Activated B cell treated with CpG ODN at 0.5 μM for 24 hours (primary cell): ENCODE measurements around the gene KISS1R. TPM values are rescaled to one million over a fixed set of nuclear protein-coding genes. Genes with fewer than 3 reads are reported as not detected.

ENCODE experiments used
- ATAC-seq: fragments of 200-7000 bp; cut with Tn5 transposase; one replicate; pipeline ENCODE4 v1.10.0; 2021; ENCODE audit warnings: low read depth, mild to moderate bottlenecking, moderate library complexity
- CTCF ChIA-PET: fragments of 350-600 bp; sonication (Branson Sonifier 250); formaldehyde crosslinking; loops from one replicate; lab custom pipeline; 2021; ENCODE audit warnings: antibody characterized with exemption; lab: Charles Lee
- POLR2A ChIA-PET: fragments of 350-600 bp; sonication (Branson Sonifier 250); formaldehyde crosslinking; loops from one replicate; lab custom pipeline; 2021; ENCODE audit warnings: antibody characterized with exemption; lab: Charles Lee
- DNase-seq: peaks from one replicate; pipeline ENCODE4 v3.0.0; 2022
- H3K27ac Mint-ChIP-seq: one replicate; pipeline ENCODE4 v1.8.0; 2020; ENCODE audit warnings: mixed read lengths
- H3K27me3 Mint-ChIP-seq: one replicate; pipeline ENCODE4 v1.8.0; 2021; ENCODE audit warnings: mixed read lengths
- H3K36me3 Mint-ChIP-seq: one replicate; pipeline ENCODE4 v1.8.0; 2021; ENCODE audit warnings: low read depth, mixed read lengths
- H3K4me1 Mint-ChIP-seq: one replicate; pipeline ENCODE4 v1.8.0; 2021; ENCODE audit warnings: mixed read lengths
- H3K4me3 Mint-ChIP-seq: one replicate; pipeline ENCODE4 v1.8.0; 2020; ENCODE audit warnings: mild to moderate bottlenecking, mixed read lengths
- H3K9me3 Mint-ChIP-seq: one replicate; pipeline ENCODE4 v1.8.0; 2020; ENCODE audit warnings: mixed read lengths
- CTCF ChIP-seq: fragments of 200-600 bp; IDR thresholded peaks from one replicate; pipeline ENCODE4 v1.8.0; 2022; ENCODE audit warnings: antibody characterized with exemption, mild to moderate bottlenecking
- intact Hi-C: fragments of 100-400 bp; cut with micrococcal nuclease; formaldehyde crosslinking; loops from one replicate; pipeline ENCODE4 v1.15.1; 2024
- total RNA-seq: library from RNA; stranded (reverse); gene quantifications from 2 replicates; pipeline ENCODE4 v1.2.3, GENCODE V29; 2022

The KISS1R gene
- total RNA-seq, 1 donor from 2014 or later, result 0.49 TPM

- peak overlapping the region; percentile 82 for H3K27ac Mint-ChIP-seq
- intact Hi-C loops, result loop anchor here (1.0 to 10.0 kb wide), 5 partner anchors 16 to 180 kb away; partner anchors contain the start of genes GPX4, RNU6-2, TMEM259 and WDR18
- H3K9me3 Mint-ChIP-seq, result no peaks in the 10 kb centered on the region
- CTCF ChIA-PET, result interaction anchor here (3.2 to 4.2 kb wide), 3 partner anchors 57 to 62 kb away, joined by 15 to 37 read pairs (median 32); partner anchors contain the start of gene WDR18
- H3K27me3 Mint-ChIP-seq, result no peaks in the 10 kb centered on the region
- peak; percentile 46 for ATAC-seq
- DNase-seq, result no peak
- no peak for TF ChIP-seq CTCF
- POLR2A ChIA-PET, result interaction anchor here (0.5 to 4.3 kb wide), 11 partner anchors 12 to 344 kb away, joined by 3 to 67 read pairs (median 3); partner anchors contain the start of genes RNU6-2 and WDR18
- H3K36me3 Mint-ChIP-seq, result peaks cover 6% of the 10 kb centered on the region
- peak overlapping the region; percentile 84 for H3K4me3 Mint-ChIP-seq
- peaks cover 24% of the 10 kb centered on the region for H3K4me1 Mint-ChIP-seq
Measured at GRCh38 chr19:925087-925525, 8.0 kb downstream of the KISS1R start.

GRCh38 chr19:925526-926322, 8.6 kb downstream of the KISS1R start, which contains the start of gene ARID3A:
ARID3A (plus strand) TSS chr19:926035; CDS start chr19:929529, 3,494 bp downstream.
- Mint-ChIP-seq H3K27ac (peak within 1 kb of the TSS; percentile 82), H3K4me1 (peaks cover 22% of the 10 kb centered on the region), H3K9me3 (no peaks in the 10 kb centered on the region), H3K36me3 (peaks cover 6% of the 10 kb centered on the region), H3K27me3 (no peaks in the 10 kb centered on the region), H3K4me3 (peak within 1 kb of the TSS; percentile 86)
- ChIA-PET CTCF (interaction anchor here (3.5 to 4.2 kb wide), 2 partner anchors 56 to 58 kb away, joined by 32 to 37 read pairs; partner anchors contain the start of gene WDR18), POLR2A (interaction anchor here (0.8 to 4.3 kb wide), 5 partner anchors 19 to 343 kb away, joined by 3 to 67 read pairs (median 3); partner anchors contain the start of gene WDR18)
- intact Hi-C loops, result loop anchor here (1.0 to 10.0 kb wide), 6 partner anchors 16 to 179 kb away; partner anchors contain the start of genes GPX4, RNU6-2, TMEM259 and WDR18
- ATAC-seq (peak; percentile 66), DNase-seq (peak; percentile 84)
- TF ChIP-seq CTCF, result no peak

GRCh38 chr19:926323-926588, 9.1 kb downstream of the KISS1R start:
- H3K27ac Mint-ChIP-seq, result peak overlapping the region; percentile 65
- DNase-seq (no peak), ATAC-seq (no peak)
- H3K4me1 Mint-ChIP-seq, result peaks cover 18% of the 10 kb centered on the region
- H3K4me3 Mint-ChIP-seq, result peak overlapping the region; percentile 82
- no peak for TF ChIP-seq CTCF
- H3K36me3 Mint-ChIP-seq, result peaks cover 11% of the 10 kb centered on the region
- intact Hi-C loops, result loop anchor here (1.0 to 10.0 kb wide), 2 partner anchors 21 to 179 kb away; partner anchors contain the start of gene GPX4
- ChIA-PET POLR2A (interaction anchor here (1.0 to 4.3 kb wide), 4 partner anchors 10 to 58 kb away, joined by 4 to 67 read pairs (median 10); partner anchors contain the start of gene WDR18), CTCF (no interaction called here)
- no peaks in the 10 kb centered on the region for H3K27me3 Mint-ChIP-seq
- no peaks in the 10 kb centered on the region for H3K9me3 Mint-ChIP-seq

- Mint-ChIP-seq H3K27ac (peak overlapping the region; percentile 77), H3K36me3 (peaks cover 13% of the 10 kb centered on the region), H3K4me1 (peaks cover 15% of the 10 kb centered on the region), H3K4me3 (peak overlapping the region; percentile 86), H3K27me3 (no peaks in the 10 kb centered on the region), H3K9me3 (no peaks in the 10 kb centered on the region)
- intact Hi-C loops, result loop anchor here (1.0 to 10.0 kb wide), 2 partner anchors 21 to 178 kb away; partner anchors contain the start of gene GPX4
- ChIA-PET POLR2A (interaction anchor here (0.6 to 1.7 kb wide), 6 partner anchors 9 to 345 kb away, joined by 3 to 11 read pairs (median 6); partner anchors contain the start of genes RNU6-2 and WDR18), CTCF (no interaction called here)
- no peak for TF ChIP-seq CTCF
- ATAC-seq (peak; percentile 12), DNase-seq (peak; percentile 64)
Measured at GRCh38 chr19:926589-927350, 9.6 kb downstream of the KISS1R start.
